ENCODE measurements around the gene EPOP. TPM values are rescaled to one million over a fixed set of nuclear protein-coding genes. Genes with fewer than 3 reads are reported as not detected.

Gene EPOP
- total and polyA plus RNA-seq, 2 experiments from 2014 or later = 0.42 to 2.4 TPM

GRCh38 chr17:38674014-38674748 lies 576 bp downstream of the EPOP start:
- Histone ChIP-seq H3K36me3 (ENCODE audit: insufficient read depth) (no peaks in the 10 kb centered on the region), H3K27me3 (ENCODE audit: insufficient read depth) (peaks cover 92% of the 10 kb centered on the region), H2AFZ (peak overlapping the region; percentile 59; the same call in 1 of the 2 replicates), H3F3A (replicated peaks; ENCODE audit: low read depth) (peaks cover 14% of the 10 kb centered on the region; the same call in 1 of the 2 replicates), H3K4me2 (peak overlapping the region; percentile 79), H3K4me3 (peak overlapping the region; percentile 57), H3K9me2 (ENCODE audit: insufficient read depth) (no peaks in the 10 kb centered on the region), H3K4me1 (ENCODE audit: insufficient read depth) (peaks cover 24% of the 10 kb centered on the region), H4K20me1 (replicated peaks; ENCODE audit: insufficient read depth) (no peaks in the 10 kb centered on the region), H3K27ac (ENCODE audit: low read depth) (no peak overlapping the region), H3K79me2 (replicated peaks; ENCODE audit: insufficient read depth) (no peaks in the 10 kb centered on the region)
- TF ChIP-seq ETS1 (IDR thresholded peaks at IDR 0.05) = no peak
- peak; percentile 72 for TF ChIP-seq EZH2 (IDR thresholded peaks at IDR 0.05; ENCODE audit: low read depth, unreplicated experiment)
- peaks cover 2% of the 10 kb centered on the region; the same call in 1 of the 3 replicates for H3K9me3 Mint-ChIP-seq
- H3K4me1 Mint-ChIP-seq = peaks cover 43% of the 10 kb centered on the region
- H3K4me3 Mint-ChIP-seq = peak overlapping the region; percentile 63; the same call in 1 of the 3 replicates
- ATAC-seq (peak; percentile 4), DNase-seq (ENCODE audit: low spot score) (peak; percentile 53)
- H3K36me3 Mint-ChIP-seq (ENCODE audit: low read depth) = no peaks in the 10 kb centered on the region
- peaks cover 84% of the 10 kb centered on the region for H3K27me3 Mint-ChIP-seq (ENCODE audit: insufficient read depth, low read depth, poor library complexity)
- no peak overlapping the region for H3K27ac Mint-ChIP-seq

GRCh38 chr17:38673707-38674013 lies 1.1 kb downstream of the EPOP start:
- Histone ChIP-seq H3K36me3 (ENCODE audit: insufficient read depth) (no peaks in the 10 kb centered on the region), H2AFZ (no peak overlapping the region), H3F3A (replicated peaks; ENCODE audit: low read depth) (peaks cover 14% of the 10 kb centered on the region; the same call in 1 of the 2 replicates), H3K4me1 (ENCODE audit: insufficient read depth) (peaks cover 27% of the 10 kb centered on the region), H3K27ac (ENCODE audit: low read depth) (no peak overlapping the region), H3K4me3 (peak overlapping the region; percentile 57), H4K20me1 (replicated peaks; ENCODE audit: insufficient read depth) (no peaks in the 10 kb centered on the region), H3K79me2 (replicated peaks; ENCODE audit: insufficient read depth) (no peaks in the 10 kb centered on the region), H3K4me2 (peak overlapping the region; percentile 79), H3K9me2 (ENCODE audit: insufficient read depth) (no peaks in the 10 kb centered on the region), H3K27me3 (ENCODE audit: insufficient read depth) (peaks cover 95% of the 10 kb centered on the region)
- TF ChIP-seq EZH2phosphoT487 (IDR thresholded peaks at IDR 0.05; ENCODE audit: unreplicated experiment) (no peak), EZH2 (IDR thresholded peaks at IDR 0.05; ENCODE audit: low read depth, unreplicated experiment) (peak; percentile 97)
- Mint-ChIP-seq H3K27ac (no peak overlapping the region), H3K9me3 (peaks cover 2% of the 10 kb centered on the region; the same call in 1 of the 3 replicates), H3K36me3 (ENCODE audit: low read depth) (no peaks in the 10 kb centered on the region), H3K4me1 (peaks cover 48% of the 10 kb centered on the region), H3K4me3 (no peak overlapping the region), H3K27me3 (ENCODE audit: insufficient read depth, low read depth, poor library complexity) (peaks cover 84% of the 10 kb centered on the region)
- DNase-seq (ENCODE audit: low spot score) (peak; percentile 57), ATAC-seq (no peak; the same call in 1 of the 3 replicates)

GRCh38 chr17:38672788-38673706 lies 1.7 kb downstream of the EPOP start:
- Mint-ChIP-seq H3K36me3 (ENCODE audit: low read depth) (no peaks in the 10 kb centered on the region), H3K9me3 (peaks cover 2% of the 10 kb centered on the region; the same call in 1 of the 3 replicates), H3K4me1 (peaks cover 54% of the 10 kb centered on the region), H3K4me3 (peak overlapping the region; percentile 77), H3K27ac (no peak overlapping the region), H3K27me3 (ENCODE audit: insufficient read depth, low read depth, poor library complexity) (peaks cover 85% of the 10 kb centered on the region)
- no peak overlapping the region for H2AFZ ChIP-seq
- H3K36me3 ChIP-seq (ENCODE audit: insufficient read depth) = no peaks in the 10 kb centered on the region
- peak overlapping the region; percentile 57 for H3K4me3 ChIP-seq
- H3K4me2 ChIP-seq = peak overlapping the region; percentile 83
- peaks cover 27% of the 10 kb centered on the region for H3K4me1 ChIP-seq (ENCODE audit: insufficient read depth)
- H3F3A ChIP-seq (replicated peaks; ENCODE audit: low read depth) = peaks cover 19% of the 10 kb centered on the region; the same call in 1 of the 2 replicates
- TF ChIP-seq ETS1 (IDR thresholded peaks at IDR 0.05) = no peak
- TF ChIP-seq EZH2 (IDR thresholded peaks at IDR 0.05; ENCODE audit: low read depth, unreplicated experiment) = peak; percentile 94
- 0 out of 2 replicates have a peak, but pooled peaks cover 5% of the 10 kb centered on the region for H4K20me1 ChIP-seq (replicated peaks; ENCODE audit: insufficient read depth)
- H3K9me2 ChIP-seq (ENCODE audit: insufficient read depth) = no peaks in the 10 kb centered on the region
- H3K79me2 ChIP-seq (replicated peaks; ENCODE audit: insufficient read depth) = no peaks in the 10 kb centered on the region
- no peak overlapping the region for H3K27ac ChIP-seq (ENCODE audit: low read depth)
- peaks cover 95% of the 10 kb centered on the region for H3K27me3 ChIP-seq (ENCODE audit: insufficient read depth)
- peak; percentile 74 for DNase-seq (ENCODE audit: low spot score)
- ATAC-seq = peak; percentile 7

Measured in GM23338 (cell line).